SKM-1 (cell line): ENCODE data around the gene ZNF592.
"Not testable (repeated sequence)": the region's sequence is repeated elsewhere in the genome, so short reads cannot be mapped to it uniquely, and the experiment has no call there.

Experiments
- DNase-seq: peaks from one replicate; lab custom pipeline; 2025; ENCODE audit not compliant: unreplicated experiment; lab: John Stamatoyannopoulos, UW

The ZNF592 gene, protein sequence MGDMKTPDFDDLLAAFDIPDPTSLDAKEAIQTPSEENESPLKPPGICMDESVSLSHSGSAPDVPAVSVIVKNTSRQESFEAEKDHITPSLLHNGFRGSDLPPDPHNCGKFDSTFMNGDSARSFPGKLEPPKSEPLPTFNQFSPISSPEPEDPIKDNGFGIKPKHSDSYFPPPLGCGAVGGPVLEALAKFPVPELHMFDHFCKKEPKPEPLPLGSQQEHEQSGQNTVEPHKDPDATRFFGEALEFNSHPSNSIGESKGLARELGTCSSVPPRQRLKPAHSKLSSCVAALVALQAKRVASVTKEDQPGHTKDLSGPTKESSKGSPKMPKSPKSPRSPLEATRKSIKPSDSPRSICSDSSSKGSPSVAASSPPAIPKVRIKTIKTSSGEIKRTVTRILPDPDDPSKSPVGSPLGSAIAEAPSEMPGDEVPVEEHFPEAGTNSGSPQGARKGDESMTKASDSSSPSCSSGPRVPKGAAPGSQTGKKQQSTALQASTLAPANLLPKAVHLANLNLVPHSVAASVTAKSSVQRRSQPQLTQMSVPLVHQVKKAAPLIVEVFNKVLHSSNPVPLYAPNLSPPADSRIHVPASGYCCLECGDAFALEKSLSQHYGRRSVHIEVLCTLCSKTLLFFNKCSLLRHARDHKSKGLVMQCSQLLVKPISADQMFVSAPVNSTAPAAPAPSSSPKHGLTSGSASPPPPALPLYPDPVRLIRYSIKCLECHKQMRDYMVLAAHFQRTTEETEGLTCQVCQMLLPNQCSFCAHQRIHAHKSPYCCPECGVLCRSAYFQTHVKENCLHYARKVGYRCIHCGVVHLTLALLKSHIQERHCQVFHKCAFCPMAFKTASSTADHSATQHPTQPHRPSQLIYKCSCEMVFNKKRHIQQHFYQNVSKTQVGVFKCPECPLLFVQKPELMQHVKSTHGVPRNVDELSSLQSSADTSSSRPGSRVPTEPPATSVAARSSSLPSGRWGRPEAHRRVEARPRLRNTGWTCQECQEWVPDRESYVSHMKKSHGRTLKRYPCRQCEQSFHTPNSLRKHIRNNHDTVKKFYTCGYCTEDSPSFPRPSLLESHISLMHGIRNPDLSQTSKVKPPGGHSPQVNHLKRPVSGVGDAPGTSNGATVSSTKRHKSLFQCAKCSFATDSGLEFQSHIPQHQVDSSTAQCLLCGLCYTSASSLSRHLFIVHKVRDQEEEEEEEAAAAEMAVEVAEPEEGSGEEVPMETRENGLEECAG (N-terminal part only)

GRCh38 chr15:84748274-84749110 lies at the start of gene ZNF592:
TSS of gene ZNF592 (plus strand) at chr15:84748592. CDS start at chr15:84782676, 34,084 bp downstream.
- DNase-seq = peak; percentile 57

DNA sequence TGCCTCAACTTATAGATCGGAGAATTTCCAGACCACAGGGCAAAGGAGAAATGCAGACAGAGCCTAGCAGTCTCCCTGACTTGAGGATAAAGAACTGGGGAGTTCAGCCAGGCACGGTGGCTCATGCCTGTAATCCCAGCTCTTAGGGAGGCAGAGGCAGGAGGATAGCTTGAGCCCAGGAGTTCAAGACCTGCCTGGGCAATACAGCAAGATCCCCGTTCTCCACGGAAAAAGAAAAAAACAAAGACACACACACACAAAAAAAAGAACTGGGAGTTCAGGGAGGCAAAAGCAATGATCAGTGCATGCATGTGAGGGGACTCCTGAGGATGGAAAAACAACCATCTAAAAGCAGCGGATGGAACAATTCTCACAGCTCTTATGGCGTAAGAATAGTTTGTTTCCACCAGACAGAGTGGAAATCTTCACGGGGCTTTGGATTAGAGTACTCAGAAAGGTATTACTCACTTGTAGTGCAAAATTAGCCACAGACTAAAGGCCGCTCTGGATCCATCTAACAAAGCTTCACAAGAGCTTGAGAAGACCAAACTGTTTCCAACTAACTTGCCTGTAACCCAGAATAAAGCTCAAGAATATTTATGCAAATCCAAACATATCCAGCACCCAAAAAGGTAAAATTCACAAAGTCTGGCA lies 48.7 kb upstream of the ZNF592 start:
- DNase-seq = no peak

DNA sequence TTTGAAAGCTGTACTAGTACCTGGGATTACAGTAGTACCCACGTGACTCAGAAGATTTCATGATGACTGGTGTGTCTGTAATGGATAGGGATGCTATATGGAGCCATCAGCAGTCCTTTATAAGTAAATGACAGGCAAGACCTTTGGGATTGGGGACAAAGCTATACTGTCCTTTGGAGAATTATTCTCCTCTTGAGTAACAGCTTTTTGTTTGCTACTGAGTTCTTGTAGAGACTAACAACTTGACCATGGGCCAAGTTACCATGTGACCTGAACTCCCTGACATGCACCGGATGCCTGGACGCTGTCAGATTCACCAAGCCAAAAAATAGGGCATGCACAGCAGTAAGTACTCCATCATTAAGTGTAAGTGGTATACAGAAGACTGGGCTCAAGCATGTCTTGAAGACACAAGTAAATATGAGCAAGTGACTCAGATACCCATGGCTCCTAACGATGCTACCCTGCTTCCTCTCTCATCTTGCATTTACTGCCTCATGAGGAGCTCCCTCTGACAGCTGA lies 45.4 kb upstream of the ZNF592 start:
- DNase-seq = no peak

DNA sequence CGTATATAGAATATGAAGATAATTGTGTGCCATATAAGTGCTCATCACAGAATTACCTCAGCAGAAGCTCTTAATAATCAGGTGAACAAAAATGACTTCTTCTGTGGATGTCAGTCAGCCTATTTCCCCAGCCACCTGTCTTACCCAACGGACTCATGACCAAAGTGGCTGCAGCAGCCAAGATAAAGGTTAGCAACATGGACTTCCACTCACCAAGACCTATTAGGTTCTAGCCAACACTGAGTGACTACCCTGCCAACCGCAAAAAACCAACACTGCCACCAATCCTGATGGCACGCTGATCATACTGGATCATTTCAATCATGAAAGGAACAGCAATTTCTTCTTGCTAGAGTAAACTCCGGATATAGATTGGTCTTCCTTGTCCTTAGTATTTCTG lies 44.6 kb upstream of the ZNF592 start:
- no peak for DNase-seq

DNA sequence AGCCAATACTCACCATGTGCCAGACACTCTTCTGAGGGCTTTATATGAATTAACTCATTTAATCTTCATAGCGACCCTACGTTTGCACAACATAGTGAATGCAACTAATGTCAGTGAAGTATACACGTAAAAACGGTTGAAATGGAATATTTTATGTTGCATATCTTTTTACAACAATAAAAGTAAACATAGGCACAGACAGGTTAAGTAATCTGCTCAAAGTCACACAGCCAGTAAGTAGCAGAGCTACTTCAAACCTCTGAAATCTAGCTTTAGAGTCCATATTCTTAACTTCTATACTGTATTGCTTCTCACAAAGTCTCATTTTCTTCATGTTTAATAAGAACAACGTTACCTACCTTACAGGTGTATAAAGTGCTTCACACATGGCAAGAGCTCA lies 34.0 kb upstream of the ZNF592 start:
- DNase-seq = no peak

DNA sequence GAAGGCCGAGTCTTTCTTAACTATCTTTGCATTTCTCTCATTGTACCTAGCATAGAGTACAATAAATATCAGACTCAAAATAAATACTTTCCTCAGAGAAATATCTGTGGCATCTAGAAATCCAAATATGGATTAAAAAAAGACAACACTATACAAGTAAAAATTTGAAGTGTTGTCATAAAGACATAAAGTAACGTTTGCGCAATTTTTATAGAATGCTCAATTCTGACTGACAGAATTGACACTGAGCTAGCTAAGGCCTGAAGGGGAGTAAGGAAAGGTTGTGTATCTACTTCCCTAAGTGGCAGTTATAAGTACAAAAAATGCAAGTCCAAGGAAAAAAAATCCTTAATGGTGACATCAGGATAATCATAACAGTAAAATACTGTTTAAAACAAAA lies 33.6 kb upstream of the ZNF592 start:
- no peak for DNase-seq

DNA sequence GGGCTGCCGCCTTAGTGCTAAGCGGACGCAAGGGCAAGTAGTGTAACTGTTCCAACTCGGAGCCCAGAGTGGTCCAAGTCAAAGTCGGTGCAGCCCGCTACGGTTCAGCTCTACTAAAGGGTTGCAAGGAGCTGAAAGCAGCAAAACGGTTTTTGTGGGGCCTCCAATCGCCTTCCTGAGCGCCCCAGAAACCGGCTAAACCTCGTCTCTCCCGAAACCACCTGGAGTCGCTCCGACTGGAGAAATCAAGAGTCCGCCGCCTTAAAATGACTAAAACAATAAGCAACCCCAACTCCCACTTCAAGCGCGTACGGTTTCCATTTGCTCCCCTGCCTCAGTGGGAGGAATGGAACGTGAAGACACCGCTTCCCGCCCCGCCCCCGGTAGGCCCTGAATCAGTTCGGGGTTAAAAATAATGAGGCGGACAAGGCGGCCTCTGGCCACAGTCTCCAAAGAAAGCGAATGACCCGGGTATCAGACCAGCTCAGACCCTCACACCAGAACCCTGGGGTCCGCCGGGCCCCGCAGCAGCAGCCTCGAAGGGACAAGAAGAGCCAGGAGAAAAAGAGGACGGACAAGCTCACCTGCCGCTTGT lies 32.9 kb upstream of the ZNF592 start:
- DNase-seq = no peak

DNA sequence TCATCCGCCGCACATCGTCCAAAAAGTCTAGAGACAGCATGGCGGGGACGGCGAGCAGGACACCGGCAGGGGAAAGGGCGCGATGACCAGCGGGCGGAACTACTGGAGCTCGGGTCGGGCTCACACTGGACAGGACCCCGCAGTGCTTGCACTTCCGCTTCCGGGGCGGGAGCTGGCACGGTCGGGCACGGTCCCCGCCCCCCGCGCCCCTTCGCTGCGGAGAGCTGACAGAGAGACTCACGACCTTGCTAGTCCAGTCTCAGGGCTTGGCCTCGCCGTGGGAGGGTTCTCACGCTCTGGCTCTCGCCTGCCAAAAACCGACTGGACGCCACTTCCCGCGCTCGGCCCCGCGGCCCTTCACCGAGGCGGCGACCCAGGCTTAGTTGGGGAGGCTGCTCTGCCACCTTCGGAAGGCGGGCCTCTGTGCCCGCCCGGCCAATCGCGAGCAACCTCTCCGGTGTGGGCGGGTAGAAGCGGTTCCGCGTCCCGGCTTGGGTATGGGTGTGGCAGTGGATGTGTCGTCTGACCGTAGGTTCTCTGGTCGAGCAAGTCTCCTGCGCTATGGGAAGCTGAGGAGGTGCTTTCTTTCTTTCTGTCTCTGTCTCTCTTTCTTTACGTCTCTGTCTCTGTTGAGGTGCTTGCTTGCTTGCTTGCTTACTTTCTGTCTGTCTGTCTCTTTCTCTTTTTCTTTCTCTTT lies 32.2 kb upstream of the ZNF592 start, which contains the start of gene SEC11A:
SEC11A (minus strand) TSS at position 104 of the 697 bp plus-strand sequence; CDS start at position 40, 64 bp downstream.
- peak; percentile 84 for DNase-seq

- no peak for DNase-seq
Measured at GRCh38 chr15:84721371-84721770, 27.0 kb upstream of the ZNF592 start.

DNA sequence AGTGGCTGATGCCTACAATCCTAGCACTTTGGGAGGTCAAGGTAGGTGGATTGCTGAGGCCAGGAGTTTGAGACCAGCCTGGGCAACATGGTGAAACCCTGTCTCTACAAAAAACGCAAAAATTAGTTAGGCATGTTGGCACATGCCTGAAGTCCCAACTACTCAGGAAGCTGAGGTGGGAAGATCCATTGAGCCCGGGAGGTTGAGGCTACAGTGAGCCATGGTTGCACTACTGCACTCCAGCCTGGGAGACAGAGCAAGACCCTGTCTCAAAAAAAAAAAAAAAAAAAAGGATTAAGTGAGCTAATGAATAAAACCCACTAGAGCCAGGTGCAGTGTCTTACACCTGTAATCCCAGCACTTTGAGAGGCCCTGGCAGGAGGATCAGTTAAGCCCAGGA lies 25.8 kb upstream of the ZNF592 start:
- DNase-seq = no peak

DNA sequence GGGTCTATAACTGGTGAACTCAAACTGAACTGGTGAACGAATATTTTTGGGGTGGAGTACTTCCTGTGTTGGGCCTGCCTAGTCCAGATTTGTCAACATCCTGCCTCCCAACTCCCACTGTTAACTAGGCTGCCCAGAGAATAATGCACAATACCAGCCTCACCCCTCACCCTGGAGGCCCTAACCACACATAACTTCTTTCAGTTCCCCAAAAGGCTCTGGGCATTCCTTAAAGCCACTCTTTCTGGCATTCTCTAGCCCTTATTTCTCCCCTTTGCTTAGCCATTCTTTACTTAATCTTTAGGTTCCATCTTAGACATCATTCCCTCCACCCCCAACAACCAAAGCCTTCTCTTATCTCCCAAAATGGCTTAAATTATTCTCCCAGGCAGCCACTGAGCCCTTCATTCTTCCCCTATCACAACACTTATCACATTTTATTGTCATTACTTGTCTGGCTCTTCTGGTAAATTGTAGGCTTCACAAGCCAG lies 23.3 kb upstream of the ZNF592 start:
- DNase-seq = peak; percentile 91

DNA sequence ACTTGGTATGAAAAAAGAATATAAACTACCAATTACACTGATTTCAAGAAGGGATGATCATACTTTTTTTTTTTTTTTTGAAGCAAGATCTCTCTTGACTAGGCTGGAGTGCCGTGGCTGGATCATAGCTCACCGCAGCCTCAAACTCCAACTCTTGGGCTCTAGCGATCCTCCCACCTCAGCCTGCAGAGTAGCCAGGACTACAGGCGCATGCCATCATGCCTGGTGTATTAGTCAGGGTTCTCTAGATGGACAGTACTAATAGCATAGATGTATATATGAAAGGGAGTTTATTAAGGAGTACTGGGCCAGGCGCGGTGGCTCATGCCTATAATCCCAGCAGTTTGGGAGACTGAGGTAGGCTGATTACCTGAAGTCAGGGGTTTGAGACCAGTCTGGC lies 21.0 kb upstream of the ZNF592 start:
- DNase-seq = no peak

GRCh38 chr15:84731774-84732173 lies 16.6 kb upstream of the ZNF592 start:
- no peak for DNase-seq

DNA sequence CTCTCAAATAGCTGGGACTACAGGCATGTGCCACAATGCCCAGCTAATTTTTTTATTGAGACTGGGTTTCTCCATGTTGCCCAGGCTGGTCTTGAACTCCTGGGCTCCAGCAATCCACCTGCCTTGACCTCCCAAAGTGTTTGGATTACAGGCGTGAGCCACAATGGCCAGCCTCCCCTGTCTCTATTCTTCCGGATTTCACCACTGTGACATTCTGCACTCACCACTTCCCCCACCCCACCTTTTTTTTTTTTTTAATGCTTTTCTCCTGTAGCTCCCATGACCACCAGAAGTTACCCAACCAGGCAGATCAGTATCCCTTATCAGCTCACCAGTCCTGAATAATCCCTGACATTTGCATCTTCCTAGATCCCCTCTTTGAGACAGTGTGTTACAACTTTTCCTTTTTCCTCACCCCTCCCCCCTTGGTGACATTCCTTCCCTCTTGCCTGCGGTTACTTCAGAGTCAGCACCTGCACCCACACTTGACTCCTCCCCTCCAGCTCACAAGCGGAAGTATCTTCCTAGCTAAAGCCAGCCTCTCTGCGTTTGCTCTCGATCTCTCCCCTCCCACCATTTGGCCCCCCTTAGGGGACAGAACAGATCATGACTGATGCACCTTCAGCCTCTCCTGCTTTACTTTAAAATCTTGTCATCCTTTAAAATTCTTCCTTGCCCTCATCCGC lies 13.5 kb upstream of the ZNF592 start:
- DNase-seq = peak; percentile 92

- DNase-seq = not testable (repeated sequence)
Measured at GRCh38 chr15:84735480-84736061, 12.8 kb upstream of the ZNF592 start.

DNA sequence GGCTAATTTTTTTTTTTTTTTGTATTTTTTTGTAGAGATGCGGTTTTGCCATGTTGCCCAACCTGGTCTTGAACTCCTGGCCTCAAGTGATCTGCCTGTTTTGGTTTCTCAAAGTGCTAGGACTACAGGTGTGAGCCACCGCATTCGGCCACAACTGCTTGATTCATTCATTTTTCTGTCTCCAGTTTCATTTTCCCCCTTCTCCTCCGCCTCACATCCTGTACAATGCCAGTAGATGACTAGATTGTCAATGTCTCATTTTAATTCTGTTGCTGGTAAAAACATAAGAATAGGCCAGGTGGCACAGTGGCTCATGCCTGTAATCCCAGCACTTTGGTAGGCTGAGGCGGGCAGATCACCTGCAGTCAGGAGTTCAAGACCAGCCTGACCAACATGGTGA lies 12.0 kb upstream of the ZNF592 start:
- no peak for DNase-seq

DNA sequence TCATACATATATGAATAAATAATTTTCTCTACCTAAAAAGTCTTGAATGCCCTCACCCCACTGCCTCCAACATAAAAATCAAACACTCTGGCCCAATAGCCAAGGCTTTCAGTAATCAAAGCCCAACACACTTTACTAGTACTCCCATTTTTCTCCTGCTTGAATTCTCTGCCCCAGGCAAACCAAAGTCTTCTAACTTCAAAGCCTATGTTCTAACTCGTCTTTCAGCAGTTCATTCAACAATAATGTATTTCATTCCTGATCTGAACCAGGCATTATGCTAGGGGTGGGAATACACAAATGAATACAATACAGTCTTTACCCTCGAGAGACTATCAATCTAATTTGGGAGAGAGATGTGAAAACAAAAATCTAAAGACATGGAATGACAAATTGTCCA lies 11.4 kb upstream of the ZNF592 start:
- no peak for DNase-seq
